IMR-90 (cell line): Measurements from ENCODE around the gene GDPD5. TPM values are rescaled to one million over a fixed set of nuclear protein-coding genes. Genes with fewer than 3 reads are reported as not detected.

Experiments
- ATAC-seq: fragments of 200-7000 bp; cut with Tn5 transposase; 2 replicates; pipeline ENCODE4 v1.9.1; 2020; ENCODE audit warnings: low read depth, mild to moderate bottlenecking, moderate library complexity
- BruUV-seq: library from RNA; stranded (reverse); fragments of 400-500 nt; replicated peaks from 2 replicates; lab custom pipeline; 2021; lab: Mats Ljungman, UMichigan
- CTCF ChIA-PET: fragments of 300-600 bp; formaldehyde crosslinking; extraction: SDS; loops from one replicate; lab custom pipeline; 2021; ENCODE audit warnings: antibody characterized with exemption; lab: Yijun Ruan, JAX
- POLR2A ChIA-PET: fragments of 300-600 bp; sonication (Branson Sonifier 250); formaldehyde crosslinking; loops from one replicate; lab custom pipeline; 2022; ENCODE audit warnings: antibody characterized with exemption; ENCODE audit not compliant: unreplicated experiment; lab: Charles Lee
- DNase-seq: peaks from one replicate; pipeline ENCODE4 v3.0.0; 2013
- H2AFZ ChIP-seq: replicated peaks from 2 replicates; pipeline ENCODE3; 2013; ENCODE audit warnings: low read length, mild to moderate bottlenecking; ENCODE audit not compliant: poor library complexity
- H2AK5ac ChIP-seq: 2 replicates; pipeline ENCODE4 v1.6.1; 2013; ENCODE audit warnings: low read depth, low read length, inconsistent platforms
- H2AK9ac ChIP-seq: replicated peaks from 2 replicates; pipeline ENCODE3; 2013; ENCODE audit warnings: mild to moderate bottlenecking, low read depth, low read length, moderate library complexity; ENCODE audit not compliant: poor library complexity
- H2BK120ac ChIP-seq: 2 replicates; pipeline ENCODE4 v1.6.1; 2013; ENCODE audit warnings: low read depth, low read length, inconsistent platforms
- H2BK15ac ChIP-seq: 3 replicates; pipeline ENCODE4 v1.6.1; 2013; ENCODE audit warnings: low read depth, low read length, inconsistent platforms
- H2BK20ac ChIP-seq: 2 replicates; pipeline ENCODE4 v1.6.1; 2013; ENCODE audit warnings: low read depth, mild to moderate bottlenecking, inconsistent platforms, low read length, moderate library complexity
- H2BK5ac ChIP-seq: 2 replicates; pipeline ENCODE4 v1.6.1; 2013; ENCODE audit warnings: mild to moderate bottlenecking, low read depth, low read length, inconsistent platforms; ENCODE audit not compliant: poor library complexity, severe bottlenecking
- H3K14ac ChIP-seq: replicated peaks from 2 replicates; pipeline ENCODE4 v1.6.1; 2013; ENCODE audit warnings: low read depth, low read length, inconsistent platforms
- H3K18ac ChIP-seq: 2 replicates; pipeline ENCODE4 v1.6.1; 2013; ENCODE audit warnings: low read depth, low read length, control low read depth
- H3K23ac ChIP-seq: 2 replicates; pipeline ENCODE4 v1.6.1; 2013; ENCODE audit warnings: low read depth, low read length, inconsistent platforms
- H3K27ac ChIP-seq: 2 replicates; pipeline ENCODE4 v1.5.1; 2013; ENCODE audit warnings: mild to moderate bottlenecking, control low read depth, low read length; ENCODE audit not compliant: insufficient read depth
- H3K27me3 ChIP-seq: 2 replicates; pipeline ENCODE4 v1.6.1; 2013; ENCODE audit warnings: low read length; ENCODE audit not compliant: control insufficient read depth, insufficient read depth
- H3K36me3 ChIP-seq: 2 replicates; pipeline ENCODE4 v1.6.1; 2013; ENCODE audit warnings: low read length, mixed read lengths; ENCODE audit not compliant: control insufficient read depth, insufficient read depth
- H3K4ac ChIP-seq: 2 replicates; pipeline ENCODE4 v1.6.1; 2013; ENCODE audit warnings: low read depth, low read length, inconsistent platforms
- H3K4me1 ChIP-seq: 2 replicates; pipeline ENCODE4 v1.6.1; 2013; ENCODE audit warnings: low read length, mixed read lengths; ENCODE audit not compliant: control insufficient read depth, insufficient read depth
- H3K4me2 ChIP-seq: 2 replicates; pipeline ENCODE4 v1.6.1; 2013; ENCODE audit warnings: low read depth, mild to moderate bottlenecking, control low read depth, low read length, moderate library complexity
- H3K4me3 ChIP-seq: 2 replicates; pipeline ENCODE4 v1.5.1; 2013; ENCODE audit warnings: low read depth, mild to moderate bottlenecking, control low read depth, low read length, moderate library complexity; ENCODE audit not compliant: insufficient read depth
- H3K56ac ChIP-seq: 2 replicates; pipeline ENCODE4 v1.6.1; 2013; ENCODE audit warnings: low read length, inconsistent platforms; ENCODE audit not compliant: insufficient read depth; ENCODE audit errors: extremely low read depth
- H3K79me1 ChIP-seq, 2 experiments: 2 replicates each; pipeline ENCODE4 v1.6.1; 2013; ENCODE audit warnings: low read length in 2 of 2, inconsistent platforms in 1 of 2, low read depth in 1 of 2
- H3K9ac ChIP-seq: 2 replicates; pipeline ENCODE4 v1.6.1; 2013; ENCODE audit warnings: low read depth, low read length, control low read depth
- H3K9me1 ChIP-seq: 2 replicates; pipeline ENCODE4 v1.6.1; 2013; ENCODE audit warnings: low read length, inconsistent platforms; ENCODE audit not compliant: insufficient read depth
- H3K9me3 ChIP-seq: 2 replicates; pipeline ENCODE4 v1.6.1; 2013; ENCODE audit warnings: low read length; ENCODE audit not compliant: control insufficient read depth, insufficient read depth
- H4K20me1 ChIP-seq: 2 replicates; pipeline ENCODE4 v1.6.1; 2013; ENCODE audit warnings: low read length, inconsistent platforms; ENCODE audit not compliant: insufficient read depth
- H4K5ac ChIP-seq: 2 replicates; pipeline ENCODE4 v1.6.1; 2013; ENCODE audit warnings: mild to moderate bottlenecking, low read depth, low read length, control low read depth
- H4K8ac ChIP-seq, 2 experiments: 2 replicates each; pipeline ENCODE4 v1.6.1; 2013; ENCODE audit warnings: low read depth in 2 of 2, low read length in 2 of 2, control low read depth in 1 of 2, inconsistent platforms in 1 of 2
- H4K91ac ChIP-seq: 2 replicates; pipeline ENCODE4 v1.6.1; 2013; ENCODE audit warnings: low read depth, low read length, inconsistent platforms; ENCODE audit not compliant: insufficient read depth
- BHLHE40 ChIP-seq: fragments of 150-350 bp; IDR thresholded peaks from 2 replicates; pipeline ENCODE4 v1.6.1; 2016; ENCODE audit warnings: mild to moderate bottlenecking, low read depth, low read length
- CEBPB ChIP-seq: IDR thresholded peaks from 2 replicates; pipeline ENCODE4 v1.6.1; 2012; ENCODE audit warnings: low read depth, low read length, improper control_type of control experiment
- CHD1 ChIP-seq: IDR thresholded peaks from 2 replicates; pipeline ENCODE4 v1.6.1; 2012; ENCODE audit warnings: low read depth, low read length, improper control_type of control experiment
- FOS ChIP-seq: fragments of 150-350 bp; IDR thresholded peaks from 2 replicates; pipeline ENCODE4 v1.6.1; 2016; ENCODE audit warnings: low read depth, low read length
- MAFK ChIP-seq: IDR thresholded peaks from 2 replicates; pipeline ENCODE4 v1.6.1; 2012; ENCODE audit warnings: low read depth, low read length, improper control_type of control experiment
- MAZ ChIP-seq: IDR thresholded peaks from 2 replicates; pipeline ENCODE4 v1.6.1; 2012; ENCODE audit warnings: low read depth, mild to moderate bottlenecking, low read length, improper control_type of control experiment, moderate library complexity, borderline replicate concordance
- MXI1 ChIP-seq: IDR thresholded peaks from 2 replicates; pipeline ENCODE4 v1.6.1; 2012; ENCODE audit warnings: low read depth, mild to moderate bottlenecking, low read length, moderate library complexity, borderline replicate concordance
- NFE2L2 ChIP-seq: fragments of 150-350 bp; IDR thresholded peaks from 2 replicates; pipeline ENCODE4 v1.6.1; 2016; ENCODE audit warnings: low read depth, mild to moderate bottlenecking, low read length
- RAD21 ChIP-seq: IDR thresholded peaks from 2 replicates; pipeline ENCODE4 v1.6.1; 2012; ENCODE audit warnings: low read length, improper control_type of control experiment
- RCOR1 ChIP-seq: IDR thresholded peaks from 2 replicates; pipeline ENCODE4 v1.6.1; 2012; ENCODE audit warnings: mild to moderate bottlenecking, low read length, improper control_type of control experiment; ENCODE audit not compliant: insufficient replicate concordance
- RFX5 ChIP-seq: IDR thresholded peaks from 2 replicates; pipeline ENCODE4 v1.8.0; 2012; ENCODE audit warnings: low read depth, mild to moderate bottlenecking, low read length, moderate library complexity
- SMC3 ChIP-seq: fragments of 150-350 bp; IDR thresholded peaks from 2 replicates; pipeline ENCODE4 v1.6.1; 2016; ENCODE audit warnings: low read depth, mild to moderate bottlenecking, antibody characterized with exemption, low read length, moderate library complexity
- WGBS, 2 experiments: methylation state at CpG; one replicate each; pipeline versions ENCODE4 v1.1.5 to v1.1.7; 2013; ENCODE audit warnings: missing lambda C conversion rate in 2 of 2; ENCODE audit not compliant: insufficient read length in 1 of 2; ENCODE audit errors: extremely low coverage in 2 of 2; 5-methylcytosine and 5-hydroxymethylcytosine counted together
- dilution Hi-C: fragments of 300-500 bp; cut with HindIII; formaldehyde crosslinking; loops from one replicate; pipeline ENCODE4 v1.14.3; 2018; ENCODE audit warnings: low sequenced_read_pairs; ENCODE audit not compliant: unreplicated experiment
- in situ Hi-C: fragments of 300-500 bp; cut with MboI; formaldehyde crosslinking; loops from 3 replicates; pipeline ENCODE4 v1.14.3; 2019; ENCODE audit warnings: low sequenced_read_pairs, inconsistent platforms, mixed read lengths
- intact Hi-C: fragments of 100-400 bp; cut with micrococcal nuclease; formaldehyde crosslinking; loops from 2 replicates; pipeline ENCODE4 v1.10.0; 2022
- polyA plus RNA-seq, 3 experiments: library from polyadenylated mRNA; depleted of rRNA; stranded (reverse); fragments of >200 nt; gene quantifications; 2 replicates each; pipeline ENCODE4 v1.2.3, GENCODE V29; 2012; ENCODE audit warnings: low replicate concordance in 1 of 3
- total RNA-seq: library from RNA; depleted of rRNA; stranded (reverse); fragments of >200 nt; gene quantifications from 2 replicates; pipeline ENCODE4 v1.2.3, GENCODE V29; 2012
- TF ChIP-seq, protein P1 (sequence below): fragments of 150-350 bp; IDR thresholded peaks from 2 replicates; pipeline ENCODE4 v1.6.1; 2016; ENCODE audit warnings: low read depth, mild to moderate bottlenecking, low read length, moderate library complexity, borderline replicate concordance
- TF ChIP-seq, protein P2 (sequence below): fragments of 150-350 bp; IDR thresholded peaks from 2 replicates; pipeline ENCODE4 v1.6.1; 2017; ENCODE audit warnings: mild to moderate bottlenecking, antibody characterized with exemption, low read length, low read depth
- TF ChIP-seq, protein P3 (sequence below): conservative IDR thresholded peaks from 2 replicates; pipeline ENCODE4 v1.5.1; 2012; ENCODE audit warnings: mild to moderate bottlenecking, low read depth, low read length, improper control_type of control experiment

Gene GDPD5
- total and polyA plus RNA-seq, 2 of the 4 experiments (the other 2 are of a cell fraction): 2.0 to 7.9 TPM

DNA sequence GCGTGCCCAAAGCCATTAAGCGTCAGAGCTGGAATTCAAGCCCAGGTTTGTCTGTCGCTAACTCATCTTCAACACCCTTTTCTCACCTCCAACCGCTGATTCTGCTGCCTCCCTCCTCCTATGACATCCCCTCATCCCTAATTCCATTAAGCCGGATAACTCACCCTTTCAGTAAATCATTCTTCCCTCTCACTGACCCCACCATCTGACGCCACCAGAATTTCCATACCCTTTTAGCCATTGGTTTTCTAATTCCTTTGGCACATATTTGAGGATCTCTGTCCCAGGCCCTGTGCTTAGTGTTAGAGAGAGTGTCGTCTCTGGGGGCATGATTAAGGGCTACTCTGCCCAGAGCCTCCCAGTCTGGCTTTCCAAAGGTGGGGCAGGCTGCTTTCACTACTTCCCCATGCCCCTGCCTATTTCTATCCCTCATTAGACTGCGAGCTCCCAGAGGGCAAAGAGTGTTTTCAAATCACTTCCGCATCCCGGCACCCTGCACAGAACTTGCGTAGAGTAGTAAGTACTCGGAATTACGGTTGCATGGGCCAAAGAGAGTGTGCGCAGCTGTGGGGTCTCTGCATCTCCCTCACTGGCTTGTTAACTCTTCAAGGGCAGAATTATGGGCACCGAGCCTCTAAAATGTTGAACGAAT, 96.6 kb downstream of the GDPD5 start:
- peaks cover 1% of the 10 kb centered on the region; the same call in 1 of the 2 replicates for H3K36me3 ChIP-seq
- DNase-seq (no peak), ATAC-seq (no peak)
- dilution Hi-C loops (no loop called here), intact Hi-C loops (no loop called here), in situ Hi-C loops (no loop called here)
- H3K4ac ChIP-seq: 0 out of 2 replicates have a peak overlapping the region, but pooled peaks have one; percentile 16
- no peak overlapping the region for H3K23ac ChIP-seq
- 0 out of 2 replicates have a peak overlapping the region, but pooled peaks have one; percentile 2 for H2BK120ac ChIP-seq
- H3K9me3 ChIP-seq: peaks cover 6% of the 10 kb centered on the region
- no peak overlapping the region for H2BK20ac ChIP-seq
- H4K5ac ChIP-seq: no peak overlapping the region
- BruUV-seq: no TSS peak
- H3K27ac ChIP-seq: no peak overlapping the region
- H4K20me1 ChIP-seq: 0 out of 2 replicates have a peak, but pooled peaks cover 3% of the 10 kb centered on the region
- H3K9me1 ChIP-seq: no peaks in the 10 kb centered on the region
- no peak overlapping the region for H3K4me2 ChIP-seq
- H2AK9ac ChIP-seq: peak overlapping the region; percentile 11
- no peak overlapping the region for H3K14ac ChIP-seq
- no peak overlapping the region for H3K4me3 ChIP-seq
- peak overlapping the region; percentile 10; the same call in 1 of the 2 replicates for H2AK5ac ChIP-seq
- 72% methylated on average over 10 of the region's 16 CpGs; no CpG with 5 or more reads in 1 of the 2 experiments for WGBS, 2 experiments
- H2AFZ ChIP-seq: peak overlapping the region; percentile 91
- H2BK15ac ChIP-seq: no peak overlapping the region
- no peak overlapping the region for H4K91ac ChIP-seq
- no peak overlapping the region for H3K18ac ChIP-seq
- H3K79me1 ChIP-seq: no peaks in the 10 kb centered on the region
- H3K56ac ChIP-seq: no peak overlapping the region
- peak overlapping the region in 1 of 2 experiments; percentile 6; a peak in 1 of 4 replicates for H4K8ac ChIP-seq
- no peak overlapping the region for H2BK5ac ChIP-seq
- no peak overlapping the region for H3K9ac ChIP-seq
- ChIA-PET CTCF (no interaction called here), POLR2A (no interaction called here)
- H3K27me3 ChIP-seq: peaks cover 36% of the 10 kb centered on the region
- H3K4me1 ChIP-seq: 0 out of 2 replicates have a peak, but pooled peaks cover 3% of the 10 kb centered on the region
- TF ChIP-seq, protein P1, sequence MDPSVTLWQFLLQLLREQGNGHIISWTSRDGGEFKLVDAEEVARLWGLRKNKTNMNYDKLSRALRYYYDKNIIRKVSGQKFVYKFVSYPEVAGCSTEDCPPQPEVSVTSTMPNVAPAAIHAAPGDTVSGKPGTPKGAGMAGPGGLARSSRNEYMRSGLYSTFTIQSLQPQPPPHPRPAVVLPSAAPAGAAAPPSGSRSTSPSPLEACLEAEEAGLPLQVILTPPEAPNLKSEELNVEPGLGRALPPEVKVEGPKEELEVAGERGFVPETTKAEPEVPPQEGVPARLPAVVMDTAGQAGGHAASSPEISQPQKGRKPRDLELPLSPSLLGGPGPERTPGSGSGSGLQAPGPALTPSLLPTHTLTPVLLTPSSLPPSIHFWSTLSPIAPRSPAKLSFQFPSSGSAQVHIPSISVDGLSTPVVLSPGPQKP: no peak
- no peak for TF ChIP-seq NFE2L2
- no peak for TF ChIP-seq MAZ
- no peak for TF ChIP-seq SMC3
- no peak for TF ChIP-seq RFX5
- TF ChIP-seq, protein P2, sequence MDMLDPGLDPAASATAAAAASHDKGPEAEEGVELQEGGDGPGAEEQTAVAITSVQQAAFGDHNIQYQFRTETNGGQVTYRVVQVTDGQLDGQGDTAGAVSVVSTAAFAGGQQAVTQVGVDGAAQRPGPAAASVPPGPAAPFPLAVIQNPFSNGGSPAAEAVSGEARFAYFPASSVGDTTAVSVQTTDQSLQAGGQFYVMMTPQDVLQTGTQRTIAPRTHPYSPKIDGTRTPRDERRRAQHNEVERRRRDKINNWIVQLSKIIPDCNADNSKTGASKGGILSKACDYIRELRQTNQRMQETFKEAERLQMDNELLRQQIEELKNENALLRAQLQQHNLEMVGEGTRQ: no peak
- TF ChIP-seq MXI1: no peak
- TF ChIP-seq CHD1: no peak
- no peak for TF ChIP-seq RAD21
- TF ChIP-seq FOS: no peak
- no peak for TF ChIP-seq RCOR1
- TF ChIP-seq, protein P3, sequence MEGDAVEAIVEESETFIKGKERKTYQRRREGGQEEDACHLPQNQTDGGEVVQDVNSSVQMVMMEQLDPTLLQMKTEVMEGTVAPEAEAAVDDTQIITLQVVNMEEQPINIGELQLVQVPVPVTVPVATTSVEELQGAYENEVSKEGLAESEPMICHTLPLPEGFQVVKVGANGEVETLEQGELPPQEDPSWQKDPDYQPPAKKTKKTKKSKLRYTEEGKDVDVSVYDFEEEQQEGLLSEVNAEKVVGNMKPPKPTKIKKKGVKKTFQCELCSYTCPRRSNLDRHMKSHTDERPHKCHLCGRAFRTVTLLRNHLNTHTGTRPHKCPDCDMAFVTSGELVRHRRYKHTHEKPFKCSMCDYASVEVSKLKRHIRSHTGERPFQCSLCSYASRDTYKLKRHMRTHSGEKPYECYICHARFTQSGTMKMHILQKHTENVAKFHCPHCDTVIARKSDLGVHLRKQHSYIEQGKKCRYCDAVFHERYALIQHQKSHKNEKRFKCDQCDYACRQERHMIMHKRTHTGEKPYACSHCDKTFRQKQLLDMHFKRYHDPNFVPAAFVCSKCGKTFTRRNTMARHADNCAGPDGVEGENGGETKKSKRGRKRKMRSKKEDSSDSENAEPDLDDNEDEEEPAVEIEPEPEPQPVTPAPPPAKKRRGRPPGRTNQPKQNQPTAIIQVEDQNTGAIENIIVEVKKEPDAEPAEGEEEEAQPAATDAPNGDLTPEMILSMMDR: no peak
- TF ChIP-seq MAFK: no peak
- no peak for TF ChIP-seq BHLHE40
- TF ChIP-seq CEBPB: no peak
